GM12872 (cell line): ENCODE data around the gene RASSF5.

Experiments
- TF ChIP-seq, protein P1 (sequence below): IDR thresholded peaks from 3 replicates; pipeline ENCODE4 v1.5.1; 2011; ENCODE audit warnings: low read depth, mild to moderate bottlenecking, low read length, moderate library complexity; ENCODE audit not compliant: insufficient read depth

RASSF5 gene

DNA sequence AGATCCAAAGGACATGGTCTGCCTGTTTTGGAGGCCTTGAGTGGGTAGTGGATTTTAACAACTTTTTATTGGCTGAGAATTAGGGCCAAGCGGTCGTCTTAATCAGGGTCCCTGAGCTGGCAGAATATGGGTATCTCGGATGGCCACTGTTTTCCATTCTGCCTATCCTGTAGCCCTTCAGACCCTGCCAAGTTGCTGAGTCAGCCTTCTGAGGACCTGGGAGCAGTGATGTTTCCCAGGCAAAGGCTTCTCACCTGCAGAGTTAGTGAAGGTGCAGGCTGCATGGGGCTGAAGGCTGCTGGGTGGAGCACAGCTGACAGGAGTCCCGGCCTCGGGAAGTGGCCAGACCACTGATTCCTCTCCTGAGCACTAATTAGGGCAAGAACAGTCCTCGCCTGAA lies 11.4 kb downstream of the RASSF5 start:
- TF ChIP-seq, protein P1, sequence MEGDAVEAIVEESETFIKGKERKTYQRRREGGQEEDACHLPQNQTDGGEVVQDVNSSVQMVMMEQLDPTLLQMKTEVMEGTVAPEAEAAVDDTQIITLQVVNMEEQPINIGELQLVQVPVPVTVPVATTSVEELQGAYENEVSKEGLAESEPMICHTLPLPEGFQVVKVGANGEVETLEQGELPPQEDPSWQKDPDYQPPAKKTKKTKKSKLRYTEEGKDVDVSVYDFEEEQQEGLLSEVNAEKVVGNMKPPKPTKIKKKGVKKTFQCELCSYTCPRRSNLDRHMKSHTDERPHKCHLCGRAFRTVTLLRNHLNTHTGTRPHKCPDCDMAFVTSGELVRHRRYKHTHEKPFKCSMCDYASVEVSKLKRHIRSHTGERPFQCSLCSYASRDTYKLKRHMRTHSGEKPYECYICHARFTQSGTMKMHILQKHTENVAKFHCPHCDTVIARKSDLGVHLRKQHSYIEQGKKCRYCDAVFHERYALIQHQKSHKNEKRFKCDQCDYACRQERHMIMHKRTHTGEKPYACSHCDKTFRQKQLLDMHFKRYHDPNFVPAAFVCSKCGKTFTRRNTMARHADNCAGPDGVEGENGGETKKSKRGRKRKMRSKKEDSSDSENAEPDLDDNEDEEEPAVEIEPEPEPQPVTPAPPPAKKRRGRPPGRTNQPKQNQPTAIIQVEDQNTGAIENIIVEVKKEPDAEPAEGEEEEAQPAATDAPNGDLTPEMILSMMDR: no peak

DNA sequence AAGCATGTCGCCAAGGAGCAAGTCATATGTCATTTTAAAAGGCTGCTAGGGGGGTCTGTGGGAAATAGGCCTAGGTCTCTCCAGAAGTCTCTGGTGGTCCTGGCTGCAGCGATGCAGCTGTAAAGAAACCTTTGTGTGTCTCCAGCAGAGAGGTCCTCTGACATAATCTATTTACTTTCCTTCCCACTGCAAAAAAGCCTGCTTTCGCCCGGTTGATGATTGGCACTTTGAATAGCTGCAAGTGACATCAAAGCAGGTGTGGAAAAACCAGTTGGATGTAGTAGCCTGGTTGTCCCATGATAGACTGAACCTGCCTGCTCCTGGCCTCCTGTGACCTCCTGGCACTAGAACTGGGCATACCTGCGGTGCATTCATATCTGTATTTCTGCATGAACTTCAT lies 13.8 kb downstream of the RASSF5 start:
- TF ChIP-seq, protein P1: no peak

DNA sequence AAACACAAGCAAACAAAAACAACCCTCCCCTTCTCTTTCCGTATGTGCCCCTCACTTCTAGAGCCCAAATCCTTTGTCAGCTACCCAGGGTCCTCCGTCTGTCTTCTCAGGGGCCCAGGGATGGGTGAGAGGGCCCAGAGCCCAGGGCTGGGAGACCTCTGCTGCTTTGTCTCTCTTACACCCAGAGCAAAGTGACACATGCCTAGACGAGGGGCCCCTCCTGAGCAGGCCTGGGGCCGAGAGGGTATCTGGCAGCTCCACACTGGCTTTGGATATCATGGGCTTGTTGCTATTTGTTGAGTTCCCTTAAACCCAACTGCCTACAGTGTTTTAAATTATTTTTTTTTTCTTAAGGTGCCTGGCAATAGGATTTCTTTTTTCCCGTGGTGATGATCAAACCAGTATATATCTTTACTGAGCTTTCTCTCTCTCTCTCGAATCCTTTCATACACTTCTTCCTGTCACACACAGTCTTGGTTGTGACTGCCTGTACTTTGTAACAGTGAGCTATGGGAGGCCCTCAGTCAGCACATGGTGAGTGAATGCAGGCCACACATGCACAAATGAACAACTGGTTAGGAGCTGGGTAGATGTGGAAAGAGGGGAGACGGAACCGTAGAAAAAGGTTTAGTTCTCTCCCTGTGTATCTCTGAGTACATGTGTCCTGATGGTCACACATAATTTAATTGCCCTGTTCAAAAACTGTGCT lies 14.5 kb downstream of the RASSF5 start:
- TF ChIP-seq, protein P1: no peak

DNA sequence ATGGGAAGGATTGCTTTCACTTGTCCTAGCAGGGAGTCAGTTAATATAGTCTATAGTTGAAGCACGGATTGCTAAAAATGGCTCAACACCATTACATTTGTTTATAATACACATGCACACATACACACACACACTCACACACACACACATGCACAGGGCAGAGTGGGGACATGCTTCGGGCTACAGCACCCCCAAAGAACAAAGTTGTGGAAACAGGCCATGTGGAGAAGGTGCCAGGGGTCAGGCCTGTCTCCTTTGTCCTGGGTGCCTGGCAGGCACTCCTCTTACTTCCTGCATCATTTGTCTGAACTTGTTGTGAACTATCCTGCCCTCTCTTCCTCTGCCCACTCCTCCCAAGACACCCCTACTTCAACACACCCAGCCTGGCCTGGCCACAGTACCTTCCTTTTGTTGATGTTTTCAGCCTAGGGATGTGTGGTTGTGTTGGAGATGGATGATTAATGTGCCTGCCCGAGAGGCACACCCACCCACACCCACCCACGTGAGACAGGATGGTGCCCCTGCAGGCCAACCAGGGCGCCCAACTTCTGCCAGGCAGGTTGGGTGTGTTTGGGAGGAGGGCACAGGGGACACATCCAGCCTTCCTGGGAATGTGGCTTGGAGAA lies 17.5 kb downstream of the RASSF5 start:
- TF ChIP-seq, protein P1: no peak

DNA sequence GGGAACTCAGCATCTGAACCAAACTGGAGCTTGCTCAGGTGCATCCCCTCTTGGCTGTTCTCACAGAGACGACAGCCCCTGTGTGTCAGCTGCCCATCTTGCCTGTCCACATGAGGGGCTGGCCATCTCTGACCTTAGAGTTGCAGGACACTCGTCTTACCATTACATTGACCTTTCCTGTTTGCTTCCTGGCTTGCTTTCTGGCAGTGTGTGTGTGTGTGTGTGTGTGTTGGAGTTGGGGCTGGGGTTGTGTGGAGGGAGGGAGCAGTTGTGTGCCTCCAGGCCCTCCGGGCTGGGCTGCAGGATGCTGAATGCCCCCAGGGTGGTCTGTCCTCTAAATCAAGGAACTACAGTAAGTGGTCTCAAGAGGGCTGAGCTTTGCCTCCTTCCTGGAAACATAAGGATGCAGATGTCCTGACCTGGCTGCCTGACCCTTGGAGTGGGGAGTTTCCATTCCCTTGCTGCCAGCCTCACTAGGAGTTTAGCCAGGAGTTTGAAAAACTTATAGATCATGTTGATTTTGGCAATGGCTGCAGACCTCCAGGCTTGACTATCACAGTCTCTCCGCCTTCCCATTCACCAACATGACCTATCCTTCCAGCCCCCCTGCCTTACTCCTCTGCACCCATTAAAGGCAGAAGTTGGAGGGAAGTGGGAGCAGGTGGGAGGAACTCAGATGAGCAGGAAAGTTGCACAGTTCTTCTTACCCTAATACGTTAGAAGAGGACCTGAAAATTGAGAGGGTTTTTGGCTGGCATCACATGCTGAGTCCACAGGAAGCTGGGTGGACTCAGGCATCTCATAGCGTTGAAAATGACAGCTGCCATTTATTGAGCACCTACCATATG lies 19.0 kb downstream of the RASSF5 start:
- TF ChIP-seq, protein P1: no peak

DNA sequence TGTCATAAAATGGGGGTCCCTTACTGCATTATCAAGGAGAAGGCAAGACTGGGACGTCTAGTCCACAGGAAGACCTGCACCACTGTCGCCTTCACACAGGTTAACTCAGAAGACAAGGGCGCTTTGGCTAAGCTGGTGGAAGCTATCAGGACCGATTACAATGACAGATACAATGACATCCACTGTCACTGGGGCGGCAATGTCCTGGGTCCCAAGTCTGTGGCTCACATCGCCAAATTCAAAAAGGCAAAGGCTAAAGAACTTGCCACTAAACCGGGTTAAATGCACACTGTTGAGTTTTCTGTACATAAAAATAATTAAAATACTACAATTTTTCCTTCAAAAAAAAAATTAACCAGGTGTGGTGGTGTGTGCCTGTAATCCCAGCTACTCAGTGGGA lies 22.1 kb downstream of the RASSF5 start:
- TF ChIP-seq, protein P1: no peak

DNA sequence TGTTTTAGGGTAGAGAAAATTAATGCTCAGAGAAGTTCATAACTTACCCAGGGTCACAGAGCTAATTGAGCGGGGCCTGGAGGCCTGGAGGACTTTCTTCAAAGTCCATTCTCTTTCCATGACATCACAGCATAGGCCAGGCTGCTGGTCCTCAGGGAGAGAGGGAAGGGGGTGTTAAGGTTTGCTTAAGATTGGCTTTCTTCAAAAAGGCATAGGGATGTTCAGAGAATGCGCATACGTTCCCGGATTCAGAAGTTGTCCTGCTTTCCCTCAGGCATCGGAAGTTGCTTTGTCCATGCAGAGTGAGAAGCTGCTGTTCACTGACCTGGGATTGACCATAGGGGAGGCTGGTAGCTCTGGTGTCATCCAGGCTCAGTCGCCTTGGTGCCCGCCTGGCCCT lies 25.0 kb downstream of the RASSF5 start:
- TF ChIP-seq, protein P1: no peak
